GM10847 (cell line): ENCODE data around the gene CDV3.
A peak's percentile ranks its signal among the peaks of the same experiment; 100 is the strongest.

Experiments
- POLR2A ChIP-seq: IDR thresholded peaks from 2 replicates; pipeline ENCODE4 v1.6.1; 2011; ENCODE audit not compliant: insufficient read length; ENCODE audit errors: extremely low read depth

The CDV3 gene, protein sequence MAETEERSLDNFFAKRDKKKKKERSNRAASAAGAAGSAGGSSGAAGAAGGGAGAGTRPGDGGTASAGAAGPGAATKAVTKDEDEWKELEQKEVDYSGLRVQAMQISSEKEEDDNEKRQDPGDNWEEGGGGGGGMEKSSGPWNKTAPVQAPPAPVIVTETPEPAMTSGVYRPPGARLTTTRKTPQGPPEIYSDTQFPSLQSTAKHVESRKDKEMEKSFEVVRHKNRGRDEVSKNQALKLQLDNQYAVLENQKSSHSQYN

DNA sequence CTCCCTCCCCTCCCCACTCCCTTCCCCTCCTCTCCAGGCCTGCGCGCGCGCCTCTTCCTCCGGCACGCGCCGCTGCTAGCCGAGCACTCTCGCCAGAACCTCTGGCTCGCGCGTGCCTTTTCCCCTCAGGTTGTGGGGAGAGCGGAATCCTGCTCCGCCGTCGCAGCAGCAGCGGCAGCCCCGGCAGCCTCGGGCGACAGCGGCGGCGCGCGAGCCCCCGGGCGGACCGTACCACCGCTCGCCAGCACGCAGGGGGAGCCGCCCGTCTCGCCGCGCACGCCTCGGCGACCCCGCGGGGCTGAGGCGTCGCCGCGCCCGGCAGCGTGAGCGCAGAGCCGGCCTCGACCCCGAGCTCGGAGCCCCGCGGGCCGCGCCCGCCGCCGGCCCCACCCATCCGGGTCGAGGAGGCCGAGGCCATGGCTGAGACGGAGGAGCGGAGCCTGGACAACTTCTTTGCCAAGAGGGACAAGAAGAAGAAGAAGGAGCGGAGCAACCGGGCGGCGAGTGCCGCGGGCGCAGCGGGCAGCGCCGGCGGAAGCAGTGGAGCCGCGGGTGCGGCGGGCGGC lies at the start of gene CDV3:
TSS of gene CDV3 (plus strand) at position 58 of the 566 bp plus-strand sequence. CDS start at position 417, 359 bp downstream.
- peak; percentile 92 for TF ChIP-seq POLR2A

DNA sequence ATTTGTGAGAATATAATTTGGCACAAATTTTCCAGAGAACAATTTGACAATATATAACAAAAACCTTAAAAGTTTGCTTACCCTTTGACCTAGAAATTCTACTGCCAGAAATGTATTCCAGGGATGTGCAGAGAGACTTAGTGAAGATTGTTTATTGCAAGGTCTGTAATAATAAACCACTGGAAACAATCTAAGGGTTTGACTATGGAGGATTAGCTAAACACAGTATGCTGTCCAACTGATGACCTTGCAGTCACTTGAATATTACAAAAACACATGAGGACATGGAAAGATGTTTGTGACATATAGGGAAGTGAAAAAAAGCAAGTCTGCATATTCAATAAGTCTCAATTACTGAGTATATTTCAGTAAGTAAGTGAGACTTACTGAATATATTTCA lies 48.1 kb upstream of the CDV3 start:
- TF ChIP-seq POLR2A = no peak

DNA sequence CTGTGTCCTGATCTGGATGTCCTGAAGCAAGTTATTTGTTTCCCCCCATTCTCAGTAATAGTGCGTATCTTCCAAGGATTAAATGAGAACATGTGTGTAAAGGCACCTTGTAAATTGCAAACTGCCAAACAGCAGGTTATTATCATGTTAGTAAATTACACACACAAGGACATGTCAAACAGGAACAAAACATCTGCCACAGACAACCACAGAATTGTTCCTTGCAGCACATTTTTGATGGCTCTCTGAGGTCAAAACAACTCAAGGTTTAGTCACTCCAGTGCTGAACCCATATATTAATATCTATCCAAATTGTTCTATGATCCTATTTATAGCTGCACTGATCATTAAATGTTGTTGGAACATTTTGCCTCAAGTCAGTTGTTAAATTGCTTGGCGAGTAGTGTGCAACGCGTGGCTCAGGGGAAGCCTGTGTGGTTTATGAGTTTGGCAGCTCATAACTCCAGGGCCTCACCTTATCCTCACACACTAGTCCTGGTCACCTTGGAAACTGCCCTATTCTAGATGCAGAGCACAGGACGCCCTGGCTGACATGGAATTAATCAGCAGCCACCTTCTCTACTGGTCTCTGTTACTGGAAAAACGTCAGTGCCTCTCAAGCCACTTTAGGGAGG lies 46.3 kb upstream of the CDV3 start:
- no peak for TF ChIP-seq POLR2A

DNA sequence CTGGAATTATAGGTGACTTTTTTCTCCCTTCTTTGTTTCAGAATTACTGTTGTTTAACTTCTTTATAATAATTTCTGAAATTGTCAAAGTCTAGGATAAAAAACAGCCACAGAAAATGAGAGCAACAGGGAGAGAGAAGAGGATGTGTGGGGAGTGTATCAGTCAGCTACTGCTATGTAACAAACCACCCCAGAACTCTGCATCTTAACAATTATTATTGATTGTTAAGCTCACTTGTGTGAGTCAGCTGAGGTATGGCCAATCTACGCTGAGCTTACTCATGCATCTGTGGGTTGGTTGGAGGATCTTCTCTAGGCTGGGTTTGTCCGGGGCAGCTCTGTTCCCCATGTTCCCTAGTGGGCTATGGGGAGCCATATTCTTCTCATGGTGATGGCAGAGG lies 43.7 kb upstream of the CDV3 start:
- no peak for TF ChIP-seq POLR2A

DNA sequence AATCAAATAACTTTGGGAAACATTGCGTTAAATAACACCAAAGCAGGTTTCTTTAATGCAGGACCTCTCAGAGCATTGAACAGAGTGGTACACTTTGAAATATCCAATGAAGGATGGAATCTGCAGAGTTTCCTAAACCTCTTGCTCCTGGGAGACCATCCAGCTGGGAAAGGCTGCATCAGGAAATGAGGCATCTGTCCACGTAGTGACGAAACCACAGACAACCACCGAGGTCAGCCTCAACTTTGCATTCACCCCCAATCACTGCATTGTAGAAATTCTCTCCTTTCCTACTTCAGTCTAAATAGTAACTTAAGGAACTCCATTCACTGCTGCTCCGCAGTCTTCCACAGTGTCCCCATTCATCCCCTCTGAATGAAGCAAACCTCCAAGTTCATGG lies 41.5 kb upstream of the CDV3 start:
- TF ChIP-seq POLR2A = no peak

DNA sequence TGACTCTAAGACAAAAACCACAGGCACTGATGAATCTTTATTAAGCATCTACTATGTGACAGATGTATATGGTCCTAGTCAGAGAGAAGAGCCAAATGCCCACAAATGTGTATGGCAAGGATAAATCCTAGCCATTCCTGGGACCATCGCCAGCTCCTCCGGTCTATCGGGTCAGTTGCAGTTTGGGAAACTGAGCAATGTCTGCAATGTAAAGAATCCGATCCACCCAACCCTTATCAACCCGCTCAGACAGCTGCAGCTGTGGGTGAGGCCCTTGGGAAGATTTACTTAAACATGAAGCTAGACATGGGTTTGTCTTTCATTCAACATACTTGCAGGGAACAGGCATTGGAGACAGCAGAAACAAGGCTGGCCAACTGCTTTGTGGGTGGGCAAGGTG lies 40.5 kb upstream of the CDV3 start:
- no peak for TF ChIP-seq POLR2A

DNA sequence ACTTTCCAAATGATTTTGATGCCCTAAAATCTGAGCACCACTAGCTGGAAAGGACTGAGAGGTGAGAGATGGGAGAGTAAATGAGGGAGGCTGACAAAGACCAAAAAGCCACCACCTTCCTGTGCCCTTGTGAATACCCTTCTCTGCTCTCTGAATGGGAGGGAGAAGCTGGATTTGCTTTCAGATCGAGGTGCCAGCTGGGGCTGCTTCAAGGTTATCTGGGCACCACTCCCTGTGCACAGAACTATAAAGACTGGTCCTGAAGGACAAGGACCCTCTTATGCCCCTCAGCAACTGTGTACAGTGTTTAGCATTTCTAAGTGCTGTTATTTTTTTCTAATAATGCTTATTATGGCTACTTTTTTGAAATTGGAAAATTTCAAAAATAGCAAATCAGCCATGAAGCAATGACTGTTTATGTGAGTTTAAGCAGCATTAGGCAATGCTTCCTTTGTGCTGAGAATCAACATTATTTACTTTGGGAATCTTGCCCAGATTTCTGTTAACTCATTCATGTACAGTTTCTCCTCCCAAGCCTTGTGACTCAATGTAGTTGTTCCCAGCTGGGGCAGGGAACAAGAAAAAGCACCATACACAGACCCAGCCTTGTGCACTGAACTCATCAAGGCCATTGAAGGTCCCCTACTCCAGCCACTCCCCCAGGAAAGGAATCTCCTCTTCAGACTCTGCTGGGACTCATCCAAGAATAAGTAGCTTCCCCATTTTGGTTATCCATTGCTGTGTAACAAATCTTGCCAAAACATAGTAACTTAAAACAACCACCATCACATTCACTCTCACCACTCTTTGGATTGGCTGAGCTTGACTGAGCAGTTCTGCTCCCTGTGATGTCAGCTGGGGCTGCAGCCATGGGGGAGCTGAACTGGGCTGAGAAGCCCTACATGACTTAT lies 37.3 kb upstream of the CDV3 start:
- no peak for TF ChIP-seq POLR2A

DNA sequence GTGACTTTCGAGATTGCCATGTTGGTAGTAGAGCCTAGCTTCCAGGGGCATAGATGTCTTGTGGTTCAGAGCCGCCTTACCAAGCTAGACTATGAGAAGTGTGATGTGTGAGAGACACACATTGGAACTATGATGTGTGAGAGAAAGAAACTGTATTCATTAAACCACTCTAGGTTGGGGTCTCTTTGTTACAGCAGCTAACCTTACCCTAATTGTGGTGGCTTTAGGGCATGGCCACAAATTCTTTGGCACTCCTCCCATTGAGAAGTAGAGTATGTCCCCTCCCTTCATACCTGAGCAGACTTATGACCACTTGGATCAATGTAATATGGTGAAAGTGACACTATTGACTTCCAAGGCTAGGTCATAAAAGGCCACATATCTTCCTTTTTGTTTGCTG lies 35.3 kb upstream of the CDV3 start:
- no peak for TF ChIP-seq POLR2A

DNA sequence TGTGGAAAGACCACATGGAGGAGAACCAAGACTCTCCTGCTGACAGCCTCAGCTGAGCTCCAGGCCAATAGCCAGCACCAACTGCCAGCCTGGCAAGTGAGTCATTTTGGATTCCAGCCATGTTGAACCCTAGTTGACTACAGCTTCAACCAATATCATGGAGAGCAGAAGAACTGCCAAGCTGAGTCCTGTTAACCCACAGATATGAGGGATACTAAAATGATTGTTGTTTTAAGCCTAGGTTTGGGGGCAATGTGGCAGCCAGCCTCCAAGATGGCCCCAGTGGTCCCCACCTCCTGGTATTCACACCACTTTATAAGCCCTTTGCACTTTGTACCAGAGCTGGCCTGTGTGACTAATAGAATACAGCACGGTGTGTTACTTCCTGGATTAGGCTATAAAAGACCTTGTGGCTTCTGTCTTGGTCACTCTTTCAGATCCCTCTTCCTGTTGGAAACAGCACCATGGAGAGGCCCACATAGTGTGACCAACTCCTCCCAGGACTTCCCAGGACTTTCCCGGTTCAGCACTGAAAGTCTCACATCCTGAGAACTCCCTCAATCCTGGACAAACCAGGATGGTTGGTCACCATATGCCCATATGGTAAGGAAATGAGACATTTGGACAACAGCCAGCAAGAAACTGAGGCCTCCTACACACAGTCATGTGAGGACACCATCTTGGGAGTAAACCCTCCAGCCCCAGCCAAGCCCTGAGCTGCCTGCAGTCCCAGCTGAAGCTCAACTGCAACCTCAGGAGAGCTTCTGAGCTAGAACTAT lies 32.4 kb upstream of the CDV3 start:
- TF ChIP-seq POLR2A = no peak

DNA sequence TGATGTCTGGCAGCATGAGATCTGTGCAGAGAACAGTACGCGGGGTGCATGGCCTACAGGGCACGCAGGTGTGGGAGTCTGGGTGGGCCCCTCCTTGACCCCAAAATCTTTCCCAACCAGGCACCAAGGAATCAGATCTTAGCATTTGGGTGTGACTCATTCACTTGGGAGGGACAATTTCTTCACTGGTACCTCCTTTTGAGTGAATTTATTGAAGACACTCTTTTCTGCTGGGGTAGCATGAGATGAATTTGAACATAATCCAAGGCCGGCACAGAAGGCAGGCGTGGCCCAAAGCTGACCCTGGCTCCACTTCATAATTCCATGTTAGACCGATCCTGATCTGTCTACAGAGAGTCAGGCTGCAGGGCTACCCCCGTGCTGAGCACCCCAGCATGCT lies 30.6 kb upstream of the CDV3 start:
- no peak for TF ChIP-seq POLR2A

DNA sequence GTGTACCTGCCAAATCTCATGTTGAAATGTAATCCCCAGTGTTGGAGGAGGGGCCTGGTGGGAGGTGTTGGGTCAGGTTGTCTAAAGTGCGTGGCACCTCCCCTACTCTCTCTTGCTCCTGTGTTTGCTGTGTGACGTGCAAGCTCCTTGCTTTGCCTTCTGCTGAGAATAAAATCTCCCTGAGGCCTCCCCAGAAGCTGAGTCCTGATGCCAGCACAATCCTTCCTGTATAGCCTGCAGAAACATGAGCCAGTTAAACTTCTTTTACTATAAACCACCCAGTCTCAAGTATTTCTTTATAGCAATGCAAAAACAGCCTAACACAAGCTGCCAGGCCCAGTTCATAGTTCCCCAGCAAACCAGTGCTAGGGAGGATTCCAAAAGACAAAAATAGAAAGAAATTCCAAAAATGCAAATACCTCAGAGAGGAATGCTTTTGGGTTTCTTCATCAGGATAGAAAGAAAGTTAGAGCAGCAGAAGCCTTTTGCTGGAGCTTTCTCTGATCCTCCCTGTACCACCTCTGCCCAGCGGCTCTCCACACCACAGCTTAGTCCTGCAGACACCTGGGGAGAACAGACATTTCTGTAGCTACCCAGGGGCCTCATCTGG lies 25.9 kb upstream of the CDV3 start:
- TF ChIP-seq POLR2A = no peak

DNA sequence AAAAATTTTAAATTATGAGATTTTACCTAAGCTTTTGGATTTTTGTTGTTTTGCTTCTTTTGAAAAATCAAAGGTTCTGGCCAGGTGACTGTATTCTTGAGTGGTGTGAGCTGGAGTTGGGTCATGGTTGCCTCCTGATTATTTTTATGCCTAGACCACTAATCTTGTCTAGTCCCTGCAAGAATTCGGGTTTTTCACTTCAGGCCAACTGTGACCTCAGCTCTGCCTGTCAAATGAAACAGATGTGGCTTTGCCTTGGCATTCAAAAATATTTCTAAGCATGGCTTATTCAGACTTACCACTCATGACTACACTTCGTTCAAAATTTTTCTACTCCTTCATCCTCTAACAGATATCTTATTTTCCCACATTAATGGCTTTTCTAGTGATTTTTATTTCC lies 25.4 kb upstream of the CDV3 start:
- no peak for TF ChIP-seq POLR2A

DNA sequence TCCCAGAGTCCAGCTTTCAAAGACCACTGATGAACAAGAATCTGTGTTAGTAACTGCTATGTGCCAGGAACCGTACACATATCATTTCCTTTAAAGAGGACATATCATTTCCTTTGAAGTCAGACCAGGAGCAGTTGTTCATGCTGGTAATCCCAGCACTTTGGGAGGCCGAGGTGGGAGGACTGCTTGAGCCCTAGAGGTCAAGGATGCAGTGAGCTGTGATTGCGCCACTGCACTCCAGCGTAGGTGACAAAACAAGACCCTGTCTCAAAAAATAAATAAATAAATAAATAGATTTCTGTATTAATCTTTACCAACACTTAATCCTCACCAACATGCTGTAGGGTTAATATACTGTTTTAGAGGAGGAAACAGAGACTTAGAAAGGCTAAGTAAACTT lies 23.9 kb upstream of the CDV3 start:
- no peak for TF ChIP-seq POLR2A

DNA sequence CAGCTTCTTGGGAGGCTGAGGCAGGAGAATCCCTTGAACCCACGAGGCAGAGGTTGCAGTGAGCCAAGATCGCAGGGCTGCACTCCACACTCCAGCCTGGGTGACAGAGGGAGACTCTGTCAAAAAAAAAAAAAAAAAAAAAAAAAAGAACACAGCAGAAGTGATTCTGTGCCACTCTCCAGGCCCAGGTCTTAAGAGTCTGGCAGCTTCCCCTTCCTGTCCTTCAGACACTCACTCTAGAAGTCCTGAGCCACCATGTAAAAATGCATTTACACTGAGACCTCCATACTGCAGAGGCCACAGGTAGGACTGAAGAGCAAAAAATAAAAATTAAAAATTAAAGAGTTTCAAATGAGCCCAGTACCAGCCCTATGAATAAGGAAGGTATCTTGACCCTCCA lies 11.8 kb upstream of the CDV3 start:
- TF ChIP-seq POLR2A = no peak
